Mucosa of descending colon (tissue), 3 donors: ENCODE results near the gene ENOX1. TPM values are rescaled to one million over a fixed set of nuclear protein-coding genes. Genes with fewer than 3 reads are reported as not detected.

ENCODE experiments used
- ATAC-seq: fragments of 200-7000 bp; cut with Tn5 transposase; one replicate; pipeline ENCODE4 v1.9.1; 2020; ENCODE audit warnings: mild to moderate bottlenecking, moderate library complexity
- DNase-seq, 3 donors: peaks; one replicate each; pipeline ENCODE4 v3.0.0-alpha.2; 2020
- H3K36me3 ChIP-seq: fragments of 200-600 bp; one replicate; pipeline ENCODE4 v1.8.0; 2021; ENCODE audit warnings: low read depth, mild to moderate bottlenecking
- H3K4me1 ChIP-seq: fragments of 200-600 bp; one replicate; pipeline ENCODE4 v1.8.0; 2021; ENCODE audit warnings: low read depth, mild to moderate bottlenecking
- H3K4me3 ChIP-seq: fragments of 200-600 bp; one replicate; pipeline ENCODE4 v1.8.0; 2021; ENCODE audit warnings: mild to moderate bottlenecking
- H3K9me3 ChIP-seq: fragments of 200-600 bp; one replicate; pipeline ENCODE4 v1.8.0; 2021; ENCODE audit warnings: mild to moderate bottlenecking
- intact Hi-C, 2 donors: fragments of 100-400 bp; cut with DNase I in 1 of 2; cut with micrococcal nuclease in 1 of 2; formaldehyde crosslinking; loops; one replicate each; pipeline versions ENCODE4 v1.11.0 to v1.11.1; 2022; cut with DNase I, micrococcal nuclease
- total RNA-seq, 3 donors: library from RNA; stranded (reverse); fragmentation: NEBNext Ultra II Directional in 2 of 3; extraction: Animal tissue kit (Norgen Biotek cat#: 25700) in 2 of 3; gene quantifications; one replicate each; pipeline versions ENCODE4 v1.2.1 to v1.2.4, GENCODE V29; 2021 to 2023
- TF ChIP-seq, protein P1 (sequence below): fragments of 200-600 bp; IDR thresholded peaks from one replicate; pipeline ENCODE4 v1.8.0; 2022; ENCODE audit warnings: antibody characterized with exemption, mild to moderate bottlenecking
- donor health status: DM: no; HTN: no; CAD: no; lungs with moderate emphysema.
- donor health status: DM: no; HTN: no; CAD: no.
- donor health status: DM: no; HTN: yes; CAD: no.

Gene ENOX1
- total RNA-seq, 3 donors from 2014 or later: 0.35 to 9.8 (median 1.2) TPM

DNA sequence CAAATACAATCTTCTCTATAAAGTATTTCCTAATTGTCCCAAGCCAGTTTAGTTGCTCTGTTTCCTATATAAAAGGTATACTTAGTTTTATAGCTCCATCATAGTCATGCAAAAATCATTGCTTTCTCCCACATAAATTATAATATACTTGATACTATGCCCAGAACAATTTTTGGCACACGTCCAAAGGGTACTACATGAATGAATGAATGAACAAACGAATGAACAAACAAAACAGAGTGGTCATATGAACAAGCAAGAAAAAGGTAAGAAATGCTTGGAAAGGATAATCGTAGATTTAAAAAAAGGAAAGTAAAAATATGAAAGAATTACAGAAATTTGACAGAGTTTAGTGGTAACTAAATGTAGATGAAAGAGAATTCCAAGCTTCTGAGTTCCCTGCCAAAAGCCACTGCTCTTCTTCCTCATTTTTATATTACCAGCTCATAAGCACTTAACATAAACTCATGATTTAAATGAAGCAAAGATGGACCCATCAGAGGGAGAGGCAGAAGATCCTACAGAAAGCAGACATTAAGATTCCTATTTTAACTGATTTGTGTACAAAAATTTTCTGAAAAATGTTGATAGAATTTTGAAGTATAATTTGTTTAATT lies 123.2 kb downstream of the ENOX1 start:
- no peaks in the 10 kb centered on the region for H3K36me3 ChIP-seq
- DNase-seq (no peak), ATAC-seq (no peak)
- peaks cover 23% of the 10 kb centered on the region for H3K4me1 ChIP-seq
- no peaks in the 10 kb centered on the region for H3K9me3 ChIP-seq
- TF ChIP-seq, protein P1, sequence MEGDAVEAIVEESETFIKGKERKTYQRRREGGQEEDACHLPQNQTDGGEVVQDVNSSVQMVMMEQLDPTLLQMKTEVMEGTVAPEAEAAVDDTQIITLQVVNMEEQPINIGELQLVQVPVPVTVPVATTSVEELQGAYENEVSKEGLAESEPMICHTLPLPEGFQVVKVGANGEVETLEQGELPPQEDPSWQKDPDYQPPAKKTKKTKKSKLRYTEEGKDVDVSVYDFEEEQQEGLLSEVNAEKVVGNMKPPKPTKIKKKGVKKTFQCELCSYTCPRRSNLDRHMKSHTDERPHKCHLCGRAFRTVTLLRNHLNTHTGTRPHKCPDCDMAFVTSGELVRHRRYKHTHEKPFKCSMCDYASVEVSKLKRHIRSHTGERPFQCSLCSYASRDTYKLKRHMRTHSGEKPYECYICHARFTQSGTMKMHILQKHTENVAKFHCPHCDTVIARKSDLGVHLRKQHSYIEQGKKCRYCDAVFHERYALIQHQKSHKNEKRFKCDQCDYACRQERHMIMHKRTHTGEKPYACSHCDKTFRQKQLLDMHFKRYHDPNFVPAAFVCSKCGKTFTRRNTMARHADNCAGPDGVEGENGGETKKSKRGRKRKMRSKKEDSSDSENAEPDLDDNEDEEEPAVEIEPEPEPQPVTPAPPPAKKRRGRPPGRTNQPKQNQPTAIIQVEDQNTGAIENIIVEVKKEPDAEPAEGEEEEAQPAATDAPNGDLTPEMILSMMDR: no peak
- intact Hi-C loops: no loop called here
- no peak overlapping the region for H3K4me3 ChIP-seq

DNA sequence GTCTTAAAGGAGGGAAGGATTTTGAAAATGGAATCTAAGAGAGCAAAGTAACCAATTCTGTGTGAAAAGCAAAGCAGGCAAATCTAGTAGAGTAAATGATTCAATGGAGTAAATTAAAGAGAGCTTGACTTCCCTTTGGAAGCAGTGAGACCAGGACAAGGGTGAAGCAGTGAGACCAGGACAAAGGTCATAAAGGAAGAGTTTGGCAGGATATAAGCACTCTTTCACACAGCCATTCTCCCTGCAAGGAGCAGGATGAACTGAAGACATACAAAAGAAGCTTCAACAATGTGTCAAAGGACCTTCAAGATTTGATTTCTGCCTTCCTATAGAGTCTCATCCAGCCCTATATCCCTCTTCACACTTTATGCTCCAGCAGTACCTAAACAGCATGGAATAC lies 123.8 kb downstream of the ENOX1 start:
- Histone ChIP-seq H3K9me3 (no peaks in the 10 kb centered on the region), H3K4me1 (peaks cover 23% of the 10 kb centered on the region), H3K4me3 (no peak overlapping the region), H3K36me3 (no peaks in the 10 kb centered on the region)
- TF ChIP-seq, protein P1: no peak
- intact Hi-C loops: no loop called here
- peak; percentile 89 for ATAC-seq
- DNase-seq: peak in 1 of 3 donors; percentile 42

DNA sequence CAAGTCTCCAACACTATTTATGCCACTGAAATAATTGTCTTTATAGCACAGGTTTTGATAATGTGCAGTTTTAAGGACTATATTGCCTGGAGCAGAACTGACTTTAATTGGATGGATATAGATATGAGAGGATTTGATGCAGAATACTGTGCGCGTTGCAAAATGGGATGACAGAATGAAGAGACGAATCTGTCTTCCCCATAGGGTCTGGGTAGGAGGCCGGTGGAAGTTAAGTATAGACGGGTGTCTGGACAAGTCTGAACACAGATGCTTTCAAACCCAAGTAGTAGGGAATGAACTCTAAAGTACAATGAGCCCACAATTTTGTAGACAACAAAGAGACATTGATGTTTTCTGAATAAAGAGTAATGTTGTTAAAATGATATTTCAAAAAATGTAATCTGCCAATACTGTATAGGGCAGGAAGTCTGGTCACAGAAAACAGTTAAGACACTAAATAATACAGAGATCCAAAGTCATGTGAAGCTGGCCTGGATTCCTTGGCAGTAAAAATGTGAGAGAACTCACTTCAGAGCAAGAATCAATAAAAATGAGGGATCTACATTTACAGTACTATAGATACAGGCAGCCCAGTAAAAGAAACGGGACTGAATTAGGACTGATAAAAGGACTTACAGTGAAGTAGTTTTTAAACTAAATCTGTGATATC lies 125.5 kb downstream of the ENOX1 start:
- no peak for ATAC-seq
- H3K9me3 ChIP-seq: no peaks in the 10 kb centered on the region
- peaks cover 23% of the 10 kb centered on the region for H3K4me1 ChIP-seq
- TF ChIP-seq, protein P1: no peak
- no peak for DNase-seq
- intact Hi-C loops: no loop called here
- H3K36me3 ChIP-seq: no peaks in the 10 kb centered on the region
- H3K4me3 ChIP-seq: no peak overlapping the region

DNA sequence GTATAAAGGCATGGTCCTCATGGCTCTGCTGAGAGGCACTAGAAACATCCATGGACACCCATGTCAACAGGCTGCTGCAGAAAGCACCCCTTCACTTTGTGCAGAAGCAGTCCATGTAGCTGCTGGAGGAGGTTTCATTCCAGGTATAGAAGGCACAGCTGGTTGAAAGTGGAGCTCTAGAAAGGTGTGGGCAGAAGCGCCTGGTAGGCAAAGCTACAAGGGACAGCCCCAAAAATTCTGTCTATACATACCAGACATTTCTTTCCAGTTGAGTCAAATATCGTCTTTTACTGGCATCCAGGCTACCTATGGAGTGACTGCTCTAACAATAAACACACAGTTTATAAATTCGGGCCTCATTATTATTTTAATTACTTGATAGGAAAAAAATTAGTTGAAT lies 129.3 kb downstream of the ENOX1 start:
- Histone ChIP-seq H3K9me3 (no peaks in the 10 kb centered on the region), H3K4me1 (peaks cover 5% of the 10 kb centered on the region), H3K4me3 (no peak overlapping the region), H3K36me3 (no peaks in the 10 kb centered on the region)
- TF ChIP-seq, protein P1: no peak
- intact Hi-C loops: no loop called here
- ATAC-seq (no peak), DNase-seq (no peak)

DNA sequence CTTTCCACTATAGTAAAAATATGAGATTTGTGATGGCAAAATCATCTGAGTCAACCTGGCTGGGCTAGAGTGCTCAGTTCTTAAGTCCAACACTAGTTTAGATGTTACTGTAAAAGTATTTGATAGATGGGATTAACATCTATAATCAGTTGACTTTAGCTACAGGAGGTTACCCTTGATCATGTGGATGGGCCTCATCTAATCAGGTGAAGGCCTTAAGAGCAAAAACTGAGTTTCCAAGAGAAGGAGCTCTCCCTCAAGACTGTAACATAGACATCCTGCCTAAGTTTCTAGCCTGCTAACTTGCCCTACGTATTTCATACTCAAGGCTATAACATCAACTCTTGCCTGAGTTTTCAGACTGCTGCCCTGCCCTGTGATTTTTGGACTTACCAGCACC lies 132.8 kb downstream of the ENOX1 start:
- intact Hi-C loops: no loop called here
- Histone ChIP-seq H3K4me1 (no peaks in the 10 kb centered on the region), H3K36me3 (no peaks in the 10 kb centered on the region), H3K4me3 (no peak overlapping the region), H3K9me3 (no peaks in the 10 kb centered on the region)
- DNase-seq (no peak), ATAC-seq (no peak)
- TF ChIP-seq, protein P1: no peak
